ENCODE results near the gene NOL3. TPM values are rescaled to one million over a fixed set of nuclear protein-coding genes. Genes with fewer than 3 reads are reported as not detected.

NOL3 gene
- total RNA-seq, 1 experiment from 2014 or later = 5.6 TPM

GRCh38 chr16:67192781-67193361 is 22.5 kb downstream of the NOL3 start:
- no peak overlapping the region for H2BK120ac ChIP-seq (ENCODE audit: low read depth, low read length, poor library complexity, severe bottlenecking)
- no peak for DNase-seq
- H2BK5ac ChIP-seq (ENCODE audit: insufficient read length, low read length) = no peak overlapping the region
- H2AFZ ChIP-seq (ENCODE audit: low read length) = no peak overlapping the region
- no peak overlapping the region for H2BK12ac ChIP-seq (ENCODE audit: insufficient read length, low read depth, low read length)
- peak overlapping the region; percentile 89 for H3K4me2 ChIP-seq (ENCODE audit: insufficient read depth, insufficient read length, low read length)
- H3K79me2 ChIP-seq (ENCODE audit: insufficient read depth, low read length) = peaks cover 13% of the 10 kb centered on the region; the same call in 1 of the 2 replicates
- no peak overlapping the region for H3K23ac ChIP-seq (ENCODE audit: insufficient read length, low read depth, low read length)
- peak overlapping the region; percentile 87 for H3K9ac ChIP-seq (ENCODE audit: extremely low read depth, insufficient read length, low read length)
- H3K9me3 Mint-ChIP-seq = no peaks in the 10 kb centered on the region; a peak in 1 of 5 replicates
- no peak overlapping the region for H4K91ac ChIP-seq (ENCODE audit: insufficient read length, low read depth, low read length)
- no peak overlapping the region for H3K4ac ChIP-seq (ENCODE audit: low read depth, low read length)
- no peak overlapping the region for H2BK20ac ChIP-seq (ENCODE audit: low read depth, low read length, poor library complexity, severe bottlenecking)
- peaks cover 8% of the 10 kb centered on the region for H3K23me2 ChIP-seq (ENCODE audit: insufficient read length, low read depth, low read length, poor library complexity, severe bottlenecking)
- no peak overlapping the region for H3T11ph ChIP-seq (ENCODE audit: low read length)
- no peak overlapping the region; the same call in 1 of the 2 replicates for H3K14ac ChIP-seq (ENCODE audit: insufficient read depth, low read length)
- no peak overlapping the region for H4K8ac ChIP-seq (replicated peaks; ENCODE audit: insufficient read length, low read depth, low read length)
- H3K9me3 ChIP-seq (ENCODE audit: control insufficient read depth, low read depth, low read length) = no peaks in the 10 kb centered on the region
- no peak for TF ChIP-seq CTCF (conservative IDR thresholded peaks at IDR 0.05)
- peak overlapping the region; percentile 86 to 93 for H3K4me3 Mint-ChIP-seq
- H3K4me1 Mint-ChIP-seq = peaks cover 18 to 29% of the 10 kb centered on the region in 2 experiments
- no peak overlapping the region for H3K27ac ChIP-seq (ENCODE audit: insufficient read length, low read depth, low read length)
- no peaks in the 10 kb centered on the region for H3K4me1 ChIP-seq (ENCODE audit: insufficient read depth, low read length)
- H3K36me3 Mint-ChIP-seq (ENCODE audit: insufficient read depth in 1 of 3, low read depth in 3 of 3) = peaks cover 36 to 52% (median 50%) of the 10 kb centered on the region in 3 experiments
- no peak overlapping the region for H2AK5ac ChIP-seq (ENCODE audit: insufficient read length, low read length)
- WGBS (ENCODE audit: extremely low coverage, insufficient read length, low lambda C conversion rate) = no CpG with 5 or more reads among the region's 17 CpGs
- no peak overlapping the region; a peak in 3 of 7 replicates for H3K27ac Mint-ChIP-seq
- no peak overlapping the region for H3K56ac ChIP-seq (ENCODE audit: insufficient read length, low read depth, low read length)
- H3K27me3 ChIP-seq (ENCODE audit: insufficient read depth, low read length) = no peaks in the 10 kb centered on the region; the same call in 1 of the 2 replicates
- no peak overlapping the region for H2BK15ac ChIP-seq (ENCODE audit: low read depth, low read length)
- H4K5ac ChIP-seq (ENCODE audit: insufficient read length, low read depth, low read length) = no peak overlapping the region
- no peak overlapping the region for H3K18ac ChIP-seq (ENCODE audit: insufficient read length, low read depth, low read length)
- 0 out of 2 replicates have a peak, but pooled peaks cover 3% of the 10 kb centered on the region for H3K27me3 Mint-ChIP-seq (ENCODE audit: low read depth)
- H4K20me1 ChIP-seq (ENCODE audit: control insufficient read depth, insufficient read depth, insufficient read length) = no peaks in the 10 kb centered on the region
- peaks cover 13% of the 10 kb centered on the region for H3K79me1 ChIP-seq (ENCODE audit: insufficient read depth, low read depth, low read length, poor library complexity, severe bottlenecking)
